ENCODE results near the gene KIAA0753. TPM values are rescaled to one million over a fixed set of nuclear protein-coding genes. Genes with fewer than 3 reads are reported as not detected.
"Not testable (repeated sequence)": the region's sequence is repeated elsewhere in the genome, so short reads cannot be mapped to it uniquely, and the experiment has no call there.

Gene KIAA0753
- total RNA-seq, 1 donor from 2014 or later = 7.0 TPM

DNA sequence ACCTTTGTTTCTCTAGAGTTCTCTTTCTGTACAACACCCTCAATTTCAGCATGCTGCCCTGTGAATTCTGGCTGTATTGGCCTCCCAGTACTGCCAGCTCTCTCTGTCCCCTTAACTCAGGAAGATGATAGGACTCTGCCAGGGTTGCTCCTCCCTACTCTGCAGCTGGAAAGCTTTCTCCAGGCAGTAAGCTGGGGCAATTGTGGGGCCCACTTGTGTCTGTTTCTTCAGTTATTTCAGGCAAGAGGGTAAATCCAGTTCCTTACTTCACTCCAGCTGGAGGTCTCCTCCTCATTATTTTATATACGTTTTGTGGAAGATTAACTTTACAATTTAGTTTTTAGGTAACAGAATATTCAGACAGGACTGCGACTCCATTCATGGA lies 20.9 kb upstream of the KIAA0753 start:
- H3K27me3 ChIP-seq (ENCODE audit: low read depth) = peaks cover 57% of the 10 kb centered on the region
- TF ChIP-seq CTCF (IDR thresholded peaks at IDR 0.05; ENCODE audit: borderline replicate concordance) = no peak
- intact Hi-C loops (cut with micrococcal nuclease) = no loop called here
- no peak overlapping the region for H3K27ac ChIP-seq (replicated peaks)
- no peaks in the 10 kb centered on the region for H3K36me3 ChIP-seq
- DNase-seq = no peak
- H3K9me3 ChIP-seq (replicated peaks) = no peaks in the 10 kb centered on the region
- no peak overlapping the region for H3K4me3 ChIP-seq
- peaks cover 7% of the 10 kb centered on the region for H3K4me1 ChIP-seq

DNA sequence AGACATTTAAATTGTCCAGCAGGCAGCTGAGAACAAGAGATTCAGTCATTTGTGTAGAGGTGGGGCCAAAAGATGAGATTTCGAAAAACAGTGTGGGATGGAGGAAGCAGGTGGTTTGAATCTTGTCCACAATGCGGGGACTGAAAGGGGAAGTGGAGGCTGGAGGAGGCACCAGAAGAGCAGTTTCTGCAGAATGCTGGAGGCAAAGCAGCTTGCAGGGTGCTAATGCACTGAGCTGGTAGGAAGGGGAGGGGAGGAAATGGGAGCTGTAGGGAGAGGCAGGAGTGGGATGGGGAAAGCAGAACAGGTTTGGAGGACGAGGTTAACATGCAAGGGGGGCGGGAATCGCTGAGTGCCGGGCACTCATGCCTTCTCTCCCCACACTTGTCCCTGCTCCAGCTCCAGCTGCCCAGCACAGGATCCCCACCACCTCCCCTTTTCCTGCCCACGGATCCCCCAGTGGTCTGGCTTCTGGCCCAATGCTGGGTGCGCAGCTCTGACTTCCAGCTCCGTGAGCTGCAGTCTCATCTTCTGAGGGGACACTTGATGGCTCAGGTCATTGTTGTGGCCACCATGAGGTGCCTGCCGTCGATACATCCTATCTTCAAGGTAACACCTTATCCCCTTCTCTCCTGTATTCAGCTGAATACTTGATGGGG lies 20.4 kb upstream of the KIAA0753 start:
- Histone ChIP-seq H3K9me3 (replicated peaks) (no peaks in the 10 kb centered on the region), H3K4me1 (peaks cover 3% of the 10 kb centered on the region), H3K27me3 (ENCODE audit: low read depth) (peaks cover 60% of the 10 kb centered on the region), H3K27ac (replicated peaks) (no peak overlapping the region), H3K36me3 (no peaks in the 10 kb centered on the region), H3K4me3 (no peak overlapping the region)
- intact Hi-C loops (cut with micrococcal nuclease) = no loop called here
- no peak for DNase-seq
- TF ChIP-seq CTCF (IDR thresholded peaks at IDR 0.05; ENCODE audit: borderline replicate concordance) = no peak

DNA sequence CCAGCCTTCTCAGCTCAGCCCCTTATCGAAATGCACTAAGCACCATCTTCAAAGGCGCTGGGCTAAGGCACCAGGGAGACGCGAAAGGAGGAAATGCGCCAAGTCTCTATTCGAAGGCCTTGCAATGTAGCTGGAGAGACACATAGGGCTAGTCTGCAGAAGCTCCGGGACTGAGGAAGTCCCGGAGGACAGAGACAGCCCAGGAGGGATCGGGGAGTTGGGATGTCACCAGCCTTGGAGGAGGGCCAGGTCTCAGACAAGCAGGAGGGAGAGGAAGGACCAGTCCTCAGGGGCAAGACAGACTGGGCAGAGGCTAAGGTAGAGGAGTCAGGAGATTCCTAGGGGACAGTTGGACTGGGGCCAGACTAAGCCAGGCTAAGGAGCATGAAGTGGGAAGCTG lies 19.6 kb upstream of the KIAA0753 start:
- no peak for TF ChIP-seq CTCF (IDR thresholded peaks at IDR 0.05; ENCODE audit: borderline replicate concordance)
- Histone ChIP-seq H3K27me3 (ENCODE audit: low read depth) (peaks cover 68% of the 10 kb centered on the region), H3K27ac (replicated peaks) (no peak overlapping the region), H3K4me3 (no peak overlapping the region), H3K36me3 (no peaks in the 10 kb centered on the region), H3K4me1 (peaks cover 6% of the 10 kb centered on the region), H3K9me3 (replicated peaks) (no peaks in the 10 kb centered on the region)
- DNase-seq = no peak
- intact Hi-C loops (cut with micrococcal nuclease) = no loop called here

GRCh38 chr17:6658411-6658810 lies 17.9 kb upstream of the KIAA0753 start:
- DNase-seq; intact Hi-C loops (cut with micrococcal nuclease): not testable (repeated sequence)
- H3K4me1 ChIP-seq = peaks cover 14% of the 10 kb centered on the region

GRCh38 chr17:6657633-6658287 lies 17.2 kb upstream of the KIAA0753 start:
- intact Hi-C loops (cut with micrococcal nuclease) = no loop called here

More at GRCh38 chr17:6658411-6658810, 17.9 kb upstream of the KIAA0753 start:
- H3K4me3 ChIP-seq; H3K36me3 ChIP-seq; H3K27ac ChIP-seq (replicated peaks); H3K9me3 ChIP-seq (replicated peaks): not testable (repeated sequence)
- peaks cover 85% of the 10 kb centered on the region for H3K27me3 ChIP-seq (ENCODE audit: low read depth)

DNA sequence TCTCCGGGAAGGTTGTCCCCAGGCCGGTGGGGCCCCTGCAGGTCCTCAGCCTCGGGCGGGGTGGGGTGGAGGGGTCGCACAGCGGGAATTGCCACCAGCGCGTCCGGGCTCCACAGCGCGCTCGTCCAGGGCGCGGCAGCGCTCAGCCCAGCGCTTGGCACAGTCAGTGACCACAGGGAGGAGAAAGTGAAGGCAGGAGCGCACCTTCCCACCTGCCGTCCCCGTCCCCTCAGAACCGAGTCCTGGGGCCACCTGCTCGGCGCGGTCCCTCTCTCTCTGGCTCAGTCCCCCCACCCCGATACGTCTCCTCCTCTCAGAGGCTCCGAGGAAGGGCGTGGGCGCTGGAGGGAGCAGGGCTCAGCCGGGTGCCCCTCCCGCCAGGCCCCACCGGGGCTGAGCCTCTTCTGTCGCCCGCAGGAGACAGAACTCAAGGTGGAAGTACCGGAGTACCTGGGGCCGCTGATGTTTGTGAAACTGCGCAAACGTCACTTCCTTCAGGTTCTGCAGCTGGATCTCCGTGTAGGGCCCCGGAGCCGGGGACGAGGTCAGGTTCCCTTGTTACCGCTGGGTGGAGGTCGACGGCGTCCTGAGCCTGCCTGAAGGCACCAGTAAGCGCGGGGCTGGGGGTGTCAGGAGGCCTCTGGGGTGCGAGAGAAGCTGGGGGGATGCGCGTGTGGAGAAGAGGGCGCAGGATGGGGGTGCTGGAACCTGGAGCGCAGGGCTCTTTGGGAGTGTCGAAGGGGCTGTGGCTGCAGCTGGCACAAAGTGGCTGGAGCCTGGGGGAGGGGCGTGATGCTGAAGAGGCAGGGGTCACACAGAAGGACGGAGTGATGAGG lies 16.5 kb upstream of the KIAA0753 start:
- H3K27me3 ChIP-seq (ENCODE audit: low read depth) = peaks cover 90% of the 10 kb centered on the region
- DNase-seq = not testable (repeated sequence)

More at GRCh38 chr17:6657633-6658287, 17.2 kb upstream of the KIAA0753 start:
- Histone ChIP-seq H3K27ac (replicated peaks) (no peak overlapping the region), H3K4me3 (no peak overlapping the region), H3K27me3 (ENCODE audit: low read depth) (peaks cover 91% of the 10 kb centered on the region), H3K9me3 (replicated peaks) (no peaks in the 10 kb centered on the region), H3K4me1 (peaks cover 20% of the 10 kb centered on the region), H3K36me3 (no peaks in the 10 kb centered on the region)
- DNase-seq = no peak
- TF ChIP-seq CTCF (IDR thresholded peaks at IDR 0.05; ENCODE audit: borderline replicate concordance) = no peak

GRCh38 chr17:6655732-6656361 lies 15.3 kb upstream of the KIAA0753 start:
- H3K9me3 ChIP-seq (replicated peaks); DNase-seq; H3K27ac ChIP-seq (replicated peaks); H3K36me3 ChIP-seq; intact Hi-C loops (cut with micrococcal nuclease): not testable (repeated sequence)
- H3K4me3 ChIP-seq = peak overlapping the region; percentile 47
- H3K27me3 ChIP-seq (ENCODE audit: low read depth) = peaks cover 80% of the 10 kb centered on the region
- H3K4me1 ChIP-seq = peaks cover 36% of the 10 kb centered on the region

More for the DNA sequence above, 16.5 kb upstream of the KIAA0753 start:
- H3K9me3 ChIP-seq (replicated peaks); H3K27ac ChIP-seq (replicated peaks); H3K36me3 ChIP-seq; intact Hi-C loops (cut with micrococcal nuclease); H3K4me3 ChIP-seq: not testable (repeated sequence)
- peaks cover 27% of the 10 kb centered on the region for H3K4me1 ChIP-seq

Measured in left ventricle myocardium inferior (tissue), 1 donor.